PC-9 (cell line): ENCODE measurements around the gene EPHB2. TPM values are rescaled to one million over a fixed set of nuclear protein-coding genes. Genes with fewer than 3 reads are reported as not detected.

ENCODE experiments used
- BruUV-seq: library from RNA; stranded (reverse); fragments of 400-500 nt; replicated peaks from 2 replicates; lab custom pipeline; 2021; lab: Mats Ljungman, UMichigan
- CTCF ChIA-PET: fragments of 300-600 bp; sonication (Branson Sonifier 250); formaldehyde crosslinking; loops from one replicate; lab custom pipeline; 2022; ENCODE audit warnings: antibody characterized with exemption; lab: Charles Lee
- POLR2A ChIA-PET: fragments of 300-600 bp; sonication (Branson Sonifier 250); formaldehyde crosslinking; loops from one replicate; lab custom pipeline; 2022; ENCODE audit warnings: antibody characterized with exemption; ENCODE audit not compliant: unreplicated experiment; lab: Charles Lee
- DNase-seq, 2 experiments: peaks; one replicate each; pipeline versions ENCODE4 v3.0.0 to v3.0.0-alpha.2; 2015 to 2022; ENCODE audit warnings: mixed read lengths in 1 of 2
- H2AFZ ChIP-seq: fragments of 200-600 bp; sonication (generic); 2 replicates; pipeline ENCODE4 v1.8.1; 2017; ENCODE audit warnings: antibody characterized with exemption
- H3F3A ChIP-seq: fragments of 200-600 bp; sonication (generic); 2 replicates; pipeline ENCODE4 v1.8.1; 2017; ENCODE audit warnings: antibody characterized with exemption, mild to moderate bottlenecking, low read depth; ENCODE audit not compliant: insufficient read depth
- H3K27ac ChIP-seq: fragments of 200-600 bp; sonication (generic); 2 replicates; pipeline ENCODE4 v1.6.1; 2016; ENCODE audit warnings: mixed run types
- H3K27me3 ChIP-seq: fragments of 200-600 bp; sonication (generic); 2 replicates; pipeline ENCODE4 v1.6.1; 2016; ENCODE audit warnings: low read depth, mixed run types; ENCODE audit not compliant: insufficient read depth
- H3K36me3 ChIP-seq: fragments of 200-600 bp; sonication (generic); 2 replicates; pipeline ENCODE4 v1.6.1; 2016; ENCODE audit warnings: low read depth, mixed run types
- H3K4me1 ChIP-seq: fragments of 200-600 bp; sonication (generic); replicated peaks from 2 replicates; pipeline ENCODE4 v1.6.1; 2016; ENCODE audit warnings: mixed run types; ENCODE audit not compliant: insufficient read depth
- H3K4me2 ChIP-seq: fragments of 200-600 bp; sonication (generic); 2 replicates; pipeline ENCODE4 v1.6.1; 2017; ENCODE audit warnings: mixed run types
- H3K4me3 ChIP-seq: fragments of 200-600 bp; sonication (generic); 2 replicates; pipeline ENCODE4 v1.6.1; 2016; ENCODE audit warnings: mixed run types
- H3K79me2 ChIP-seq: fragments of 200-600 bp; sonication (generic); 2 replicates; pipeline ENCODE4 v1.6.1; 2017; ENCODE audit warnings: low read depth, mixed run types
- H3K9me2 ChIP-seq: fragments of 200-600 bp; sonication (generic); 2 replicates; pipeline ENCODE4 v1.8.1; 2017; ENCODE audit warnings: mild to moderate bottlenecking; ENCODE audit not compliant: insufficient read depth
- H3K9me3 ChIP-seq: fragments of 200-600 bp; sonication (generic); 2 replicates; pipeline ENCODE4 v1.8.1; 2016; ENCODE audit warnings: low read depth; ENCODE audit not compliant: insufficient read depth
- H4K20me1 ChIP-seq: fragments of 200-600 bp; sonication (generic); 2 replicates; pipeline ENCODE4 v1.8.1; 2017; ENCODE audit not compliant: insufficient read depth
- CTCF ChIP-seq: fragments of 200-600 bp; sonication (generic); conservative IDR thresholded peaks from 2 replicates; pipeline ENCODE4 v1.6.1; 2017; ENCODE audit warnings: mixed run types, antibody characterized with exemption, mild to moderate bottlenecking, moderate library complexity
- EZH2 ChIP-seq: fragments of 200-600 bp; sonication (generic); IDR thresholded peaks from 2 replicates; pipeline ENCODE4 v1.8.0; 2017; ENCODE audit warnings: antibody characterized with exemption, low read depth
- intact Hi-C: fragments of 100-400 bp; cut with micrococcal nuclease; formaldehyde crosslinking; loops from one replicate; pipeline ENCODE4 v1.10.0; 2022; ENCODE audit not compliant: unreplicated experiment
- total RNA-seq: library from RNA; stranded (reverse); gene quantifications from 2 replicates; pipeline ENCODE4 v1.2.3, GENCODE V29; 2021

Gene EPHB2
- total RNA-seq, 1 experiment from 2014 or later: 26.7 TPM

GRCh38 chr1:22861764-22862440, 151.3 kb downstream of the EPHB2 start:
- BruUV-seq: no TSS peak
- no peaks in the 10 kb centered on the region for H3K9me2 ChIP-seq
- no peaks in the 10 kb centered on the region for H3K9me3 ChIP-seq
- H3K36me3 ChIP-seq: no peaks in the 10 kb centered on the region
- peaks cover 19% of the 10 kb centered on the region for H3K4me1 ChIP-seq
- peak overlapping the region; percentile 91 for H3K27ac ChIP-seq
- no peaks in the 10 kb centered on the region for H3K27me3 ChIP-seq
- no peaks in the 10 kb centered on the region for H3K79me2 ChIP-seq
- CTCF ChIA-PET: interaction anchor here (0.5 to 2.5 kb wide), 10 partner anchors 9 to 210 kb away, joined by 3 to 37 read pairs (median 4); no protein-coding TSS in a partner anchor
- peak; percentile 75 to 88 for DNase-seq
- H4K20me1 ChIP-seq: no peaks in the 10 kb centered on the region
- POLR2A ChIA-PET: interaction anchor here (0.6 to 0.7 kb wide), 2 partner anchors 116 to 766 kb away, joined by 3 to 4 read pairs; no protein-coding TSS in a partner anchor
- H3F3A ChIP-seq: peaks cover 10% of the 10 kb centered on the region; the same call in 1 of the 2 replicates
- intact Hi-C loops: loop anchor here (1.0 to 5.0 kb wide), 5 partner anchors 36 to 188 kb away; no protein-coding TSS in a partner anchor
- TF ChIP-seq EZH2 (no peak), CTCF (peak; percentile 92)
- H2AFZ ChIP-seq: no peak overlapping the region
- H3K4me2 ChIP-seq: peak overlapping the region; percentile 51
- no peak overlapping the region for H3K4me3 ChIP-seq

GRCh38 chr1:22862752-22863151, 152.1 kb downstream of the EPHB2 start:
- no peaks in the 10 kb centered on the region for H3K9me2 ChIP-seq
- H3K27ac ChIP-seq: no peak overlapping the region
- no peaks in the 10 kb centered on the region for H3K9me3 ChIP-seq
- H3F3A ChIP-seq: peaks cover 10% of the 10 kb centered on the region; the same call in 1 of the 2 replicates
- no peak overlapping the region for H3K4me3 ChIP-seq
- DNase-seq: no peak
- no peak overlapping the region for H2AFZ ChIP-seq
- ChIA-PET CTCF (interaction anchor here (0.9 to 2.5 kb wide), 3 partner anchors 64 to 160 kb away, joined by 3 to 37 read pairs (median 3); no protein-coding TSS in a partner anchor), POLR2A (interaction anchor here (0.6 kb wide), 1 partner anchor 765 kb away, joined by 4 read pairs; no protein-coding TSS in a partner anchor)
- no peaks in the 10 kb centered on the region for H3K27me3 ChIP-seq
- intact Hi-C loops: loop anchor here (1.0 to 5.0 kb wide), 5 partner anchors 36 to 188 kb away; no protein-coding TSS in a partner anchor
- TF ChIP-seq CTCF (no peak), EZH2 (no peak)
- H3K4me2 ChIP-seq: no peak overlapping the region
- no peaks in the 10 kb centered on the region for H3K36me3 ChIP-seq
- H3K4me1 ChIP-seq: peaks cover 19% of the 10 kb centered on the region
- H3K79me2 ChIP-seq: no peaks in the 10 kb centered on the region
- no TSS peak for BruUV-seq
- no peaks in the 10 kb centered on the region for H4K20me1 ChIP-seq

GRCh38 chr1:22863766-22864165, 153.1 kb downstream of the EPHB2 start:
- Histone ChIP-seq H2AFZ (no peak overlapping the region), H3K4me3 (no peak overlapping the region), H3K36me3 (no peaks in the 10 kb centered on the region), H3F3A (peaks cover 10% of the 10 kb centered on the region; the same call in 1 of the 2 replicates), H3K9me3 (no peaks in the 10 kb centered on the region), H3K4me1 (peaks cover 19% of the 10 kb centered on the region), H4K20me1 (no peaks in the 10 kb centered on the region), H3K4me2 (no peak overlapping the region), H3K27me3 (no peaks in the 10 kb centered on the region), H3K79me2 (no peaks in the 10 kb centered on the region), H3K9me2 (no peaks in the 10 kb centered on the region), H3K27ac (no peak overlapping the region)
- POLR2A ChIA-PET: no interaction called here
- BruUV-seq: no TSS peak
- intact Hi-C loops: loop anchor here (5.0 kb wide), 1 partner anchor 71 kb away; no protein-coding TSS in a partner anchor
- no peak for TF ChIP-seq CTCF
- TF ChIP-seq EZH2: no peak
- DNase-seq: no peak
- CTCF ChIA-PET: interaction anchor here (0.6 kb wide), 1 partner anchor 43 kb away, joined by 5 read pairs; no protein-coding TSS in a partner anchor
